OCI-LY3 (cell line): ENCODE results near the gene CCDC43.

Source experiments
- EZH2phosphoT487 ChIP-seq: fragments of 200-600 bp; shearing (Covaris generic); IDR thresholded peaks from 2 replicates; pipeline ENCODE4 v1.6.1; 2018; ENCODE audit warnings: antibody characterized with exemption, mixed run types, low read depth
- TF ChIP-seq, protein P1 (sequence below): fragments of 200-600, 300-600 bp; sonication (generic); IDR thresholded peaks from 2 replicates; pipeline ENCODE4 v1.5.1; 2014; ENCODE audit warnings: antibody characterized with exemption, low read length, low read depth

DNA sequence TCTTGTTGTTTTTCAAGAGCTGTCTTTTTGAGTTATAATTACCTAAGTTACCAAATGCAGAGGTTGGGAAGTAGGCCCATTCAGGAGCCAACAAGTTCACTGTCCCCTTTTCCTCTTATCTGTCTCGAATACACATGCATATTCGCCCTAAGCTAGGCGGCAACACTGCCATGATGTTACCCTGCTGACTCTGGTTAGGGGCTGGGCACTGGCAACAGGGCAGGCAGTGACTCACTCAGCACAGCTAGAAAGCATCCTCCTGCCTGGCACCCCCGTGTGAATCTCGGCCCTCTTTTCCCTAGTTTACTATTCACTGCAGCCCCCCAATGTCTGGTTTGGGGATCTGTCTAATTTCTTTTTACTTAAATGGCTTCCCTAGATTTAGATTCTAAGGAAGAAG, 32.7 kb upstream of the CCDC43 start:
- TF ChIP-seq, protein P1, sequence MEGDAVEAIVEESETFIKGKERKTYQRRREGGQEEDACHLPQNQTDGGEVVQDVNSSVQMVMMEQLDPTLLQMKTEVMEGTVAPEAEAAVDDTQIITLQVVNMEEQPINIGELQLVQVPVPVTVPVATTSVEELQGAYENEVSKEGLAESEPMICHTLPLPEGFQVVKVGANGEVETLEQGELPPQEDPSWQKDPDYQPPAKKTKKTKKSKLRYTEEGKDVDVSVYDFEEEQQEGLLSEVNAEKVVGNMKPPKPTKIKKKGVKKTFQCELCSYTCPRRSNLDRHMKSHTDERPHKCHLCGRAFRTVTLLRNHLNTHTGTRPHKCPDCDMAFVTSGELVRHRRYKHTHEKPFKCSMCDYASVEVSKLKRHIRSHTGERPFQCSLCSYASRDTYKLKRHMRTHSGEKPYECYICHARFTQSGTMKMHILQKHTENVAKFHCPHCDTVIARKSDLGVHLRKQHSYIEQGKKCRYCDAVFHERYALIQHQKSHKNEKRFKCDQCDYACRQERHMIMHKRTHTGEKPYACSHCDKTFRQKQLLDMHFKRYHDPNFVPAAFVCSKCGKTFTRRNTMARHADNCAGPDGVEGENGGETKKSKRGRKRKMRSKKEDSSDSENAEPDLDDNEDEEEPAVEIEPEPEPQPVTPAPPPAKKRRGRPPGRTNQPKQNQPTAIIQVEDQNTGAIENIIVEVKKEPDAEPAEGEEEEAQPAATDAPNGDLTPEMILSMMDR: no peak
- no peak for TF ChIP-seq EZH2phosphoT487
